Smooth muscle cell (in vitro differentiated cells): ENCODE results near the gene MGP. TPM values are rescaled to one million over a fixed set of nuclear protein-coding genes. Genes with fewer than 3 reads are reported as not detected.

Experiments used
- DNase-seq: peaks from one replicate; lab custom pipeline; 2025; ENCODE audit not compliant: unreplicated experiment; lab: John Stamatoyannopoulos, UW
- H2AFZ ChIP-seq: fragments of 200-600 bp; sonication (generic); 2 replicates; pipeline ENCODE4 v1.6.0; 2016; ENCODE audit warnings: antibody characterized with exemption, low read depth, mild to moderate bottlenecking
- H3F3A ChIP-seq: fragments of 200-600 bp; sonication (generic); 2 replicates; pipeline ENCODE4 v1.6.0; 2017; ENCODE audit warnings: antibody characterized with exemption, low read depth
- H3K27ac ChIP-seq: fragments of 200-600 bp; sonication (generic); 2 replicates; pipeline ENCODE4 v1.5.1; 2016; ENCODE audit warnings: low read depth, mild to moderate bottlenecking
- H3K27me3 ChIP-seq: fragments of 200-600 bp; sonication (generic); 2 replicates; pipeline ENCODE4 v1.6.1; 2016; ENCODE audit warnings: low read depth, mild to moderate bottlenecking
- H3K36me3 ChIP-seq: fragments of 200-600 bp; sonication (generic); 2 replicates; pipeline ENCODE4 v1.5.1; 2016; ENCODE audit warnings: low read depth
- H3K4me1 ChIP-seq: fragments of 200-600 bp; sonication (generic); 2 replicates; pipeline ENCODE4 v1.5.1; 2016; ENCODE audit warnings: low read depth
- H3K4me2 ChIP-seq: fragments of 200-600 bp; sonication (generic); 2 replicates; pipeline ENCODE4 v1.6.0; 2016; ENCODE audit warnings: mild to moderate bottlenecking
- H3K4me3 ChIP-seq: fragments of 200-600 bp; sonication (generic); 2 replicates; pipeline ENCODE4 v1.5.1; 2016; ENCODE audit warnings: mild to moderate bottlenecking
- H3K79me2 ChIP-seq: fragments of 200-600 bp; sonication (generic); 2 replicates; pipeline ENCODE4 v1.6.0; 2016; ENCODE audit warnings: low read depth, mild to moderate bottlenecking
- H3K9ac ChIP-seq: fragments of 200-600 bp; sonication (generic); 2 replicates; pipeline ENCODE4 v1.6.0; 2016; ENCODE audit warnings: low read depth
- H3K9me3 ChIP-seq: fragments of 200-600 bp; sonication (generic); replicated peaks from 2 replicates; pipeline ENCODE4 v1.5.1; 2016; ENCODE audit warnings: low read depth
- H4K20me1 ChIP-seq: fragments of 200-600 bp; sonication (generic); 2 replicates; pipeline ENCODE4 v1.6.0; 2016; ENCODE audit warnings: low read depth
- WGBS: methylation state at CpG from one replicate; pipeline ENCODE4 v1.1.7; 2016; ENCODE audit warnings: low lambda C conversion rate; 5-methylcytosine and 5-hydroxymethylcytosine counted together
- polyA plus RNA-seq: library from polyadenylated mRNA; unstranded; fragments of >200 nt; fragmentation: Nextera tagmentation; extraction: Ambion mirVana; gene quantifications from 2 replicates; pipeline ENCODE4 v1.2.1, GENCODE V29; 2016
- total RNA-seq: library from RNA; depleted of rRNA; stranded (reverse); fragments of >200 nt; gene quantifications from 2 replicates; pipeline ENCODE4 v1.2.3, GENCODE V29; 2014
- TF ChIP-seq, protein P1 (sequence below): fragments of 200-600 bp; sonication (generic); IDR thresholded peaks from 2 replicates; pipeline ENCODE4 v1.5.1; 2017; ENCODE audit warnings: borderline replicate concordance, mild to moderate bottlenecking, antibody characterized with exemption; ENCODE audit not compliant: insufficient read depth, poor library complexity, severe bottlenecking

Gene MGP
- total and polyA plus RNA-seq, 2 experiments from 2014 or later = 173 to 815 TPM

DNA sequence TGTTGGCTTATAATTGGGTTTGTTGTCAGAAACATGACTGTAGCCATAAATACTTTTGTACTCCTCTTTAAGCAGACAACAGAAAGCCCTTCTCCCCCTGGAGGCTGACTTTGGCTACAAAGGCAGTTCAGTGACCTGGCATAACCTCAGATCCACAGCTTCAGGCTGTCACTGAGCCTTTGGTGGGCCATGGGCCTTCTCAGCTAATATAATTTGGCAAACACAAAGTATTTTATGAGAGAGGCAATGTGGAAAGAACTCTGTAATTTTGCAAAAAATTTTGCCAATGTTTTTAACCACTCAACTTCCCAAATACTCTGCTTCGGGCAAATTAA, 15.5 kb upstream of the MGP start:
- H4K20me1 ChIP-seq = no peaks in the 10 kb centered on the region
- H3K4me2 ChIP-seq = no peak overlapping the region
- 94% methylated on average over 1 of the region's 1 CpG for WGBS
- H3K36me3 ChIP-seq = no peaks in the 10 kb centered on the region
- peaks cover 21% of the 10 kb centered on the region for H3K4me1 ChIP-seq
- no peaks in the 10 kb centered on the region for H3K79me2 ChIP-seq
- H3K9me3 ChIP-seq = no peaks in the 10 kb centered on the region
- no peak for DNase-seq
- no peak overlapping the region for H3K27ac ChIP-seq
- H3K9ac ChIP-seq = no peak overlapping the region
- H3K27me3 ChIP-seq = no peaks in the 10 kb centered on the region
- TF ChIP-seq, protein P1, sequence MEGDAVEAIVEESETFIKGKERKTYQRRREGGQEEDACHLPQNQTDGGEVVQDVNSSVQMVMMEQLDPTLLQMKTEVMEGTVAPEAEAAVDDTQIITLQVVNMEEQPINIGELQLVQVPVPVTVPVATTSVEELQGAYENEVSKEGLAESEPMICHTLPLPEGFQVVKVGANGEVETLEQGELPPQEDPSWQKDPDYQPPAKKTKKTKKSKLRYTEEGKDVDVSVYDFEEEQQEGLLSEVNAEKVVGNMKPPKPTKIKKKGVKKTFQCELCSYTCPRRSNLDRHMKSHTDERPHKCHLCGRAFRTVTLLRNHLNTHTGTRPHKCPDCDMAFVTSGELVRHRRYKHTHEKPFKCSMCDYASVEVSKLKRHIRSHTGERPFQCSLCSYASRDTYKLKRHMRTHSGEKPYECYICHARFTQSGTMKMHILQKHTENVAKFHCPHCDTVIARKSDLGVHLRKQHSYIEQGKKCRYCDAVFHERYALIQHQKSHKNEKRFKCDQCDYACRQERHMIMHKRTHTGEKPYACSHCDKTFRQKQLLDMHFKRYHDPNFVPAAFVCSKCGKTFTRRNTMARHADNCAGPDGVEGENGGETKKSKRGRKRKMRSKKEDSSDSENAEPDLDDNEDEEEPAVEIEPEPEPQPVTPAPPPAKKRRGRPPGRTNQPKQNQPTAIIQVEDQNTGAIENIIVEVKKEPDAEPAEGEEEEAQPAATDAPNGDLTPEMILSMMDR = no peak
- peak overlapping the region; percentile 20 for H2AFZ ChIP-seq
- H3F3A ChIP-seq = peaks cover 25% of the 10 kb centered on the region
- H3K4me3 ChIP-seq = no peak overlapping the region

DNA sequence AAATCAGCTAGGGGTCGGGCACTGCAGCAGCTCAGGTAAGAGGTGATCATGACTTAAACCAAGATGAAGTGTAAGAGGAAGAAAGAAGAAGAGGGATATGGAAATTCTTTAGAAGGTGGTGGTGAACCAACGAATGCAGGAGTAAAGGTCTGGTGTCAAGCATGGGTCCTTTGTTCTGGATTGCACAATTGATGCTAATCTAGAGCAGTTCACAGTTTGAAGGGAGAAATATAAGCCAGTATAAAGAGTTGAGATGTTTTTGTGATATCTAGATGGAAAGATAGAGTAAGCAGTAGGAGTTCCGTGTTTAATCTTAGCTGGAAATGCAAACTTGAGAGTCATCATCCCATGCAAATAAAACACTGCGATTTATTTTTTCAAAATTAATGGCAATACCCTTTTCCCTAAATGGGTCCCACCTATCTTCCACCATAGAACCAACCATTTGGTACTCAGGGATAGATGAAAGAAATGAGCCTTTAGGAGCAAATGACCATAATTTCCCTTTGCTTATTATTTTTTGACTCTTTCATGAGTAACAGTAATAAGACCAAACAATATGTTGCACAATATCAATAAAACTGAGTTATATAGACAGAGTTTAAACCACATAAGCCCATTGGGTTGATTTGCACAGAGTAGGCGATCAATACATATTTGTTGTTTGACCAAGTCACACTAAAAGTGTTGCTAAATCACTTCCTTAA, 15.0 kb upstream of the MGP start:
- WGBS = 79% methylated on average over 5 of the region's 5 CpGs
- H3K36me3 ChIP-seq = no peaks in the 10 kb centered on the region
- peak overlapping the region; percentile 43 for H3K27ac ChIP-seq
- no peak overlapping the region for H3K9ac ChIP-seq
- no peaks in the 10 kb centered on the region for H3K27me3 ChIP-seq
- no peak overlapping the region for H3K4me2 ChIP-seq
- no peaks in the 10 kb centered on the region for H3K9me3 ChIP-seq
- no peaks in the 10 kb centered on the region for H3K79me2 ChIP-seq
- no peaks in the 10 kb centered on the region for H4K20me1 ChIP-seq
- peak overlapping the region; percentile 50 for H2AFZ ChIP-seq
- peaks cover 26% of the 10 kb centered on the region for H3F3A ChIP-seq
- DNase-seq = no peak
- TF ChIP-seq, protein P1 = no peak
- peaks cover 24% of the 10 kb centered on the region for H3K4me1 ChIP-seq
- H3K4me3 ChIP-seq = no peak overlapping the region

- H3K27ac ChIP-seq = peak overlapping the region; percentile 96
- WGBS = 17% methylated on average over 7 of the region's 7 CpGs
Observed at GRCh38 chr12:14896521-14897169, 11.0 kb upstream of the MGP start.

More at GRCh38 chr12:14896521-14897169, 11.0 kb upstream of the MGP start:
- Histone ChIP-seq H4K20me1 (no peaks in the 10 kb centered on the region), H3K9me3 (no peaks in the 10 kb centered on the region), H3K27me3 (no peaks in the 10 kb centered on the region), H3K9ac (peak overlapping the region; percentile 69), H3K4me2 (peak overlapping the region; percentile 76), H3F3A (peaks cover 41% of the 10 kb centered on the region), H3K4me1 (peaks cover 37% of the 10 kb centered on the region), H3K79me2 (no peaks in the 10 kb centered on the region), H3K4me3 (peak overlapping the region; percentile 27), H3K36me3 (no peaks in the 10 kb centered on the region), H2AFZ (peak overlapping the region; percentile 70)
- TF ChIP-seq, protein P1 = no peak
- no peak for DNase-seq
